H9 (cell line): ENCODE results near the gene ROM1. TPM values are rescaled to one million over a fixed set of nuclear protein-coding genes. Genes with fewer than 3 reads are reported as not detected.
A peak's percentile ranks its signal among the peaks of the same experiment; 100 is the strongest.

Experiments used
- DNase-seq: peaks from one replicate; pipeline ENCODE4 v3.0.0-alpha.2; 2017
- H2AFZ ChIP-seq: one replicate; pipeline ENCODE4 v1.6.1; 2013; ENCODE audit warnings: mild to moderate bottlenecking, low read length, control low read depth, moderate library complexity
- H2AK5ac ChIP-seq: 2 replicates; pipeline ENCODE4 v1.6.1; 2013; ENCODE audit warnings: low read length, control low read depth, mixed read lengths; ENCODE audit not compliant: insufficient read length
- H2BK120ac ChIP-seq: one replicate; pipeline ENCODE4 v1.6.1; 2013; ENCODE audit warnings: low read depth, mild to moderate bottlenecking, low read length, control low read depth, inconsistent platforms; ENCODE audit not compliant: poor library complexity, severe bottlenecking
- H2BK12ac ChIP-seq: 2 replicates; pipeline ENCODE4 v1.6.1; 2013; ENCODE audit warnings: low read length, control low read depth, mixed read lengths, low read depth; ENCODE audit not compliant: insufficient read length
- H2BK15ac ChIP-seq: 2 replicates; pipeline ENCODE4 v1.6.1; 2013; ENCODE audit warnings: low read depth, low read length, control low read depth
- H2BK20ac ChIP-seq: one replicate; pipeline ENCODE4 v1.6.1; 2013; ENCODE audit warnings: low read depth, mild to moderate bottlenecking, low read length, control low read depth, inconsistent platforms; ENCODE audit not compliant: poor library complexity, severe bottlenecking
- H2BK5ac ChIP-seq: 2 replicates; pipeline ENCODE4 v1.6.1; 2013; ENCODE audit warnings: low read length, control low read depth, mixed read lengths; ENCODE audit not compliant: insufficient read length
- H3K14ac ChIP-seq: 2 replicates; pipeline ENCODE4 v1.6.1; 2013; ENCODE audit warnings: low read length, control low read depth; ENCODE audit not compliant: insufficient read depth
- H3K18ac ChIP-seq: 2 replicates; pipeline ENCODE4 v1.6.1; 2013; ENCODE audit warnings: low read depth, mild to moderate bottlenecking, mixed read lengths, low read length, control low read depth; ENCODE audit not compliant: insufficient read length
- H3K23ac ChIP-seq: 2 replicates; pipeline ENCODE4 v1.6.1; 2013; ENCODE audit warnings: low read length, control low read depth, mixed read lengths, low read depth; ENCODE audit not compliant: insufficient read length
- H3K23me2 ChIP-seq: 2 replicates; pipeline ENCODE4 v1.6.1; 2013; ENCODE audit warnings: low read depth, mild to moderate bottlenecking, mixed read lengths, low read length, control low read depth; ENCODE audit not compliant: insufficient read length, poor library complexity, severe bottlenecking
- H3K27ac ChIP-seq: 2 replicates; pipeline ENCODE4 v1.5.1; 2013; ENCODE audit warnings: low read length, control low read depth, mixed read lengths, low read depth; ENCODE audit not compliant: insufficient read length
- H3K27me3 ChIP-seq: 2 replicates; pipeline ENCODE4 v1.6.1; 2013; ENCODE audit warnings: low read length, control low read depth, inconsistent platforms; ENCODE audit not compliant: insufficient read depth
- H3K4ac ChIP-seq: 2 replicates; pipeline ENCODE4 v1.6.1; 2013; ENCODE audit warnings: low read depth, mild to moderate bottlenecking, control low read depth, inconsistent platforms, low read length, moderate library complexity
- H3K4me1 ChIP-seq: 2 replicates; pipeline ENCODE4 v1.6.1; 2013; ENCODE audit warnings: low read length, control low read depth, inconsistent platforms; ENCODE audit not compliant: insufficient read depth
- H3K4me2 ChIP-seq: 2 replicates; pipeline ENCODE4 v1.6.1; 2013; ENCODE audit warnings: low read length, control low read depth, mixed read lengths; ENCODE audit not compliant: insufficient read length, insufficient read depth
- H3K56ac ChIP-seq: 2 replicates; pipeline ENCODE4 v1.6.1; 2013; ENCODE audit warnings: low read depth, mild to moderate bottlenecking, mixed read lengths, low read length, control low read depth; ENCODE audit not compliant: insufficient read length
- H3K79me1 ChIP-seq: 2 replicates; pipeline ENCODE4 v1.6.1; 2013; ENCODE audit warnings: low read depth, mild to moderate bottlenecking, moderate library complexity, low read length, control low read depth, inconsistent platforms; ENCODE audit not compliant: insufficient read depth, poor library complexity, severe bottlenecking
- H3K79me2 ChIP-seq: 2 replicates; pipeline ENCODE4 v1.6.1; 2013; ENCODE audit warnings: low read length, control low read depth, inconsistent platforms; ENCODE audit not compliant: insufficient read depth
- H3K9ac ChIP-seq: 2 replicates; pipeline ENCODE4 v1.6.1; 2013; ENCODE audit warnings: low read length, control low read depth, mixed read lengths; ENCODE audit not compliant: insufficient read length; ENCODE audit errors: extremely low read depth
- H3K9me3 ChIP-seq: one replicate; pipeline ENCODE4 v1.6.1; 2013; ENCODE audit warnings: low read depth, low read length, inconsistent platforms; ENCODE audit not compliant: control insufficient read depth
- H3T11ph ChIP-seq: one replicate; pipeline ENCODE4 v1.6.1; 2013; ENCODE audit warnings: mild to moderate bottlenecking, low read length, control low read depth, inconsistent platforms
- H4K20me1 ChIP-seq: one replicate; pipeline ENCODE4 v1.6.1; 2013; ENCODE audit not compliant: control insufficient read depth, insufficient read length, insufficient read depth
- H4K5ac ChIP-seq: 2 replicates; pipeline ENCODE4 v1.6.1; 2013; ENCODE audit warnings: low read depth, mild to moderate bottlenecking, mixed read lengths, low read length, control low read depth; ENCODE audit not compliant: insufficient read length
- H4K8ac ChIP-seq: replicated peaks from 2 replicates; pipeline ENCODE4 v1.6.1; 2013; ENCODE audit warnings: low read length, control low read depth, mixed read lengths, low read depth; ENCODE audit not compliant: insufficient read length
- H4K91ac ChIP-seq: 2 replicates; pipeline ENCODE4 v1.6.1; 2013; ENCODE audit warnings: low read depth, mild to moderate bottlenecking, moderate library complexity, mixed read lengths, low read length, control low read depth; ENCODE audit not compliant: insufficient read length
- H3K27ac Mint-ChIP-seq, 3 experiments: 2 replicates in 2 of 3; 3 replicates in 1 of 3; pipeline ENCODE4 v1.8.0; 2020 to 2021; ENCODE audit warnings: mixed read lengths in 3 of 3, mild to moderate bottlenecking in 1 of 3, moderate library complexity in 1 of 3
- H3K27me3 Mint-ChIP-seq: 2 replicates; pipeline ENCODE4 v1.8.0; 2021; ENCODE audit warnings: low read depth, mild to moderate bottlenecking, moderate library complexity, mixed read lengths
- H3K36me3 Mint-ChIP-seq, 3 experiments: 2 replicates in 2 of 3; 3 replicates in 1 of 3; pipeline ENCODE4 v1.8.0; 2020 to 2021; ENCODE audit warnings: low read depth in 3 of 3, mixed read lengths in 3 of 3; ENCODE audit not compliant: insufficient read depth in 1 of 3
- H3K4me1 Mint-ChIP-seq, 2 experiments: 2 replicates each; pipeline ENCODE4 v1.8.0; 2020; ENCODE audit warnings: mixed read lengths in 2 of 2
- H3K4me3 Mint-ChIP-seq, 2 experiments: 2 replicates in 1 of 2; 3 replicates in 1 of 2; pipeline ENCODE4 v1.8.0; 2020 to 2021; ENCODE audit warnings: mild to moderate bottlenecking in 2 of 2, mixed read lengths in 2 of 2, moderate library complexity in 1 of 2
- H3K9me3 Mint-ChIP-seq, 2 experiments: 2 replicates in 1 of 2; 3 replicates in 1 of 2; pipeline ENCODE4 v1.8.0; 2020; ENCODE audit warnings: mild to moderate bottlenecking in 2 of 2, mixed read lengths in 2 of 2, moderate library complexity in 1 of 2
- WGBS: extraction: QIAGEN DNeasy Blood & Tissue Kit; methylation state at CpG from one replicate; pipeline ENCODE4 v1.1.7; 2013; ENCODE audit warnings: missing lambda C conversion rate, low lambda C conversion rate, mixed read lengths; ENCODE audit not compliant: insufficient read length; ENCODE audit errors: extremely low coverage; 5-methylcytosine and 5-hydroxymethylcytosine counted together
- total RNA-seq: library from RNA; stranded (reverse); gene quantifications from 2 replicates; pipeline ENCODE4 v1.2.1, GENCODE V29; 2021
- TF ChIP-seq, protein P1 (sequence below): fragments of 200-600 bp; sonication (generic); conservative IDR thresholded peaks from 3 replicates; pipeline ENCODE4 v1.8.0; 2021; ENCODE audit warnings: antibody characterized with exemption, mild to moderate bottlenecking

Gene ROM1
- total RNA-seq, 1 experiment from 2014 or later = 0.79 TPM

DNA sequence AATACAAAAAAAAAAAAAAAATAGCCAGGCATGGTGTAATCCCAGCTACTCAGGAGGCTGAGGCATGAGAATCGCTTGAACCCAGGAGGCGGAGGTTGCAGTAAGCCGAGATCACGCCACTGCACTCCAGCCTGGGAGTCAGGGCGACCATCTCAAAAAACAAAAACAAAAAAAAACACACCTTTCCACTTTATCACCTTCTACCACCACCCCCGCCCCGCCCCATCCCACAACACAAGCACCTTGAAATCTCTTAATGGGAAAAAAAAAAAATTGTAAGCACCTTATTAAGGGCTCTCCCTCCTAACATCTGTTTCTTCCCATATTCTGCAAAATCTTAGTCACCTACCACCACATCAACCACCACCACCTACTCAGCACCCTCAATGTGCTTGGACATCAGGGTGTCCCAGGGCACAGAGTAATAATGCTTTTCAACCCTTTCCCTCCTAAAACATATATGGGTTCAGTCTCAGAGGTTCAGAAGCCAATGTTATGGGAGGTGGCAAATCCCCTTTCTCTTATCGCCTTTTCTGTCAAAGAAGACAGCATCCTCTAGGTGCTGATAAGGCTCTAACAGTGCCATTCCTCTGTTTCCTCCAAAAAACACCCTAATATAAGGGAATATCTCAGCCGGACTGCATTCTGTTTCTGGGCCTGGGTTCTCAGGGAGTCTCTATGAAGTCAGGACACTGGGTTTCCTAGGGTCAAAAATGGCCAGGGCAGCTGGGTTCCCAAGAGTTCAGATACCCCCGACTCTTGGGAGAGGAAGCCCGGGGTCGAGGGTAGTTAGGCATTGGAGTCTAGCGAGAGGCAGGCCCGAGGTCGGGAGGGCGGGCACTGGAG lies 39.3 kb downstream of the ROM1 start:
- H2BK12ac ChIP-seq = no peak overlapping the region
- no peak overlapping the region for H3T11ph ChIP-seq
- Mint-ChIP-seq H3K27ac (peak overlapping the region; percentile 86 to 96 (median 86)), H3K4me3 (peak overlapping the region; percentile 92 to 94), H3K9me3 (no peaks in the 10 kb centered on the region), H3K36me3 (peaks cover 8 to 24% (median 12%) of the 10 kb centered on the region in 3 experiments; a peak in 6 of 7 replicates), H3K4me1 (peaks cover 4 to 9% of the 10 kb centered on the region in 2 experiments), H3K27me3 (no peaks in the 10 kb centered on the region)
- no peak overlapping the region for H3K23ac ChIP-seq
- H2AK5ac ChIP-seq = no peak overlapping the region
- H2BK20ac ChIP-seq = no peak overlapping the region
- H3K9ac ChIP-seq = peak overlapping the region; percentile 84
- peaks cover 4% of the 10 kb centered on the region; the same call in 1 of the 2 replicates for H3K79me2 ChIP-seq
- H3K4me2 ChIP-seq = peak overlapping the region; percentile 90
- no peak for DNase-seq
- H3K9me3 ChIP-seq = no peaks in the 10 kb centered on the region
- WGBS = no CpG with 5 or more reads among the region's 16 CpGs
- no peak overlapping the region for H3K56ac ChIP-seq
- H3K4ac ChIP-seq = no peak overlapping the region
- H3K14ac ChIP-seq = no peak overlapping the region
- peaks cover 4% of the 10 kb centered on the region for H3K23me2 ChIP-seq
- H4K5ac ChIP-seq = no peak overlapping the region
- no peak overlapping the region for H2BK120ac ChIP-seq
- TF ChIP-seq, protein P1, sequence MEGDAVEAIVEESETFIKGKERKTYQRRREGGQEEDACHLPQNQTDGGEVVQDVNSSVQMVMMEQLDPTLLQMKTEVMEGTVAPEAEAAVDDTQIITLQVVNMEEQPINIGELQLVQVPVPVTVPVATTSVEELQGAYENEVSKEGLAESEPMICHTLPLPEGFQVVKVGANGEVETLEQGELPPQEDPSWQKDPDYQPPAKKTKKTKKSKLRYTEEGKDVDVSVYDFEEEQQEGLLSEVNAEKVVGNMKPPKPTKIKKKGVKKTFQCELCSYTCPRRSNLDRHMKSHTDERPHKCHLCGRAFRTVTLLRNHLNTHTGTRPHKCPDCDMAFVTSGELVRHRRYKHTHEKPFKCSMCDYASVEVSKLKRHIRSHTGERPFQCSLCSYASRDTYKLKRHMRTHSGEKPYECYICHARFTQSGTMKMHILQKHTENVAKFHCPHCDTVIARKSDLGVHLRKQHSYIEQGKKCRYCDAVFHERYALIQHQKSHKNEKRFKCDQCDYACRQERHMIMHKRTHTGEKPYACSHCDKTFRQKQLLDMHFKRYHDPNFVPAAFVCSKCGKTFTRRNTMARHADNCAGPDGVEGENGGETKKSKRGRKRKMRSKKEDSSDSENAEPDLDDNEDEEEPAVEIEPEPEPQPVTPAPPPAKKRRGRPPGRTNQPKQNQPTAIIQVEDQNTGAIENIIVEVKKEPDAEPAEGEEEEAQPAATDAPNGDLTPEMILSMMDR = no peak
- no peak overlapping the region for H4K8ac ChIP-seq
- H4K91ac ChIP-seq = no peak overlapping the region
- no peaks in the 10 kb centered on the region for H4K20me1 ChIP-seq
- H3K79me1 ChIP-seq = no peaks in the 10 kb centered on the region
- no peak overlapping the region for H2AFZ ChIP-seq
- H2BK5ac ChIP-seq = no peak overlapping the region
- no peak overlapping the region for H3K18ac ChIP-seq
- no peak overlapping the region for H2BK15ac ChIP-seq
- no peaks in the 10 kb centered on the region for H3K27me3 ChIP-seq
- no peak overlapping the region for H3K27ac ChIP-seq
- no peaks in the 10 kb centered on the region for H3K4me1 ChIP-seq
